Stromal cell of bone marrow (primary cell): ENCODE data around the gene NBDY.
"Not testable (repeated sequence)": the region's sequence is repeated elsewhere in the genome, so short reads cannot be mapped to it uniquely, and the experiment has no call there.

ENCODE experiments used
- DNase-seq: peaks from one replicate; pipeline ENCODE4 v3.0.0-alpha.2; 2012; ENCODE audit warnings: low read depth

NBDY gene

DNA sequence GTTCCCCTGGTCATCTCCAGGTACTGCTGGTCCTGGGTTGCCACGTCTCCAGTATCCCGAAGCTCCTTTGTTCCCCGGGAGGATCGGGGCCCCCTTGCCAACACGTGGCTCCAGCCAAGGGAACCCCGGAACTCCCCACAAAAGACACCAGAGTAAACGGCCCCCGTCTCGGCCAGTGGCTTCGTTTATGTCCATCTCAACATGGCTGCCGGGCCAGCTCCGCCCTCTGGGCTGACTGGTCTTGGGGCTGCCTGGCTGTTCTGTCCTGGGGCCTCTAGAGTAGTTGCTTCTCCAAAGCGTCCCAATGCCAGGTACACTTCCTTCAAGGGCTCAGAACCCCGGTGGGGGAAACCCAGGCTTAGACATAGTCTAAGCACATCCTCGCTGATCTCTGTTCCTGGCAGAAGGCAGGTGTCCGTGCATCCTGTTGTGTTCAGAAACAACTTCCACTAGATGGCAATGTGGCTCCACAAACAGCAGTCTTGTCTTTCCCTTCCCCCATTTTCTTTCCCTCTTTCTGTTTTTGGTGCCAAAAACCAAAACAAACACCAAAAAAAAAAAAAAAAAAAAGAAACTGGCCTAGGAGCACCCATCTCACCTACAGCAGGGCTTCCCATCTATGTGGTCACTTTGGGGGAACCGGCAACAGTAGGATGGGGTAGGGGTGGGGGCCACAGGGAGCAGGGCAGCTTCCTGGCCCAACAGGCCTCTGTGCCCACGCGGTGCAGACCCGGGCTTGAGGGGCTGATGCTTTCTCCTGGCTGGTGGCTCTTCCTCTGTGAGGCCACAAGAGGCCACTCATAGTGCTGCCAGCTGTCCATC lies 35.3 kb downstream of the NBDY start:
- peak; percentile 68 for DNase-seq

DNA sequence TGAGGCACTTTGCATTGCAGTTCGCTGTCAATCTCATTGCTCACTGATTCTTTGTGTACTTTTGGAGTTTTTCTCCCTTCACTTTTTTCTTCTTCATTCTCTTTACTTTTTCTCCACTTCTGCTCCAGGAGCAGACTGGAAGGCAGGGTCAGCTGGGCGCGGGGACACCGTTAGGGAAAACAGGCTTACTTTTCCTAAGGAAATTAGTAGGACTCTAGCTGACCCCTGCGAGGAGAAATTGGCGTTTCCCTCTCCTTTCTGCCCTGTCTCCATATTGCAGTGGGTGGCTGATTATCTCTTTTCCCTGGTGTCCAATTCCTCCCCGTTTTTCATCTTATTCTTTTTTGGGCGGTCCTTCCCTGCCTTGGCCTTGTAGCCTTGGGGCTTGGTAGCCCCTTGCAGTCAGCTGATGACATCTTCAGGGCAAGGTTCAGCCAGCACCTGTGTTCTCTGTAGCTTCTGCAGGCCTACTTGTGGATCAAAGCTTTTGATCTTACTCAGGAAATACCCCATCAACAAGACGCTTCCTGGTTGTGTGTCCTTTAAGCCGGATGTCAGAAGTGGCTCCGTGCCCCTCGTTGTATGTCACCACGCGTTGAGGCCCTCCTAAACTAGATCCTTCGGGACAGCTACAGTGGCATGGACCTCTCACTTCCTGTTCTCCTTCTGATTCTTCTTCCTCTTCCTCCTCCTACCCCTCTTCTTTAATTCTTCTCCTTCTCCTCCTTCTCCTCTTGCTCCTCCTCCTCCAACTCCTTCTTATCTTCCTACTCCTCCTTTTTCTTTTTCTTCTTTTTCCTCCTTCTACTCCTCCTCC lies 36.1 kb downstream of the NBDY start:
- DNase-seq: no peak

DNA sequence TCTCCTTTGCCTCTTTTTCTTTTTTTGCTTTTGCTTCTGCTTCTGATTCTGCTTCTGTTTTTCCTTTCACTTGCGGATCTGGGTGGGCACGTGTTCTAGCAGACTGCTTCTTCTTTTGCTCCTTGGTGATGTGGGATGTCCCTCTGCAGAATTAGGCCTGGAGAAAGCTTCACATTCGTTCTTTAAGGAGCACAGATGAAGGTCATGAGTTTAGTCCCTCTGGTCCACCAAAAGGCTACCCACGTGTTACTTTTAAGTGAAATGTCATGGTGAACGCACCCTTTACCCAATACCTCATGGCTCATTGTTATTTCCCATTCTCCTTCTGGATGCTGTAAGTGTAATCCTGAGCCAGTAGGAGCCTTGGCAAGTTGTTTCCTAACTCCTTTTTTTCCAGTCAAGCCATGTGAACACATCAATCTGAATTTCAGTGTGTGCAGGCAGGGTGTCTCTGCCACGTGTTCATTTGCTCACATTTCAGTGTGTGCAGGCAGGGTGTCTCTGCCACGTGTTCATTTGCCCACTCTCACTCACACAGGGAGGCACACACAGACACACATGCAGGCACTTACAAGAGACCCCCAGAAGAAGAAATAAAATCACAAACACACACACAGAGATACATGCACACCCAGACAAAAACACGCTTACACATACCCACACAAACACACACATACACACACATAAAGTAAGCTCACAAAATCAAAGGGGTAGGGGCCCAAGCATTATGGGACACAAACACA lies 36.9 kb downstream of the NBDY start:
- no peak for DNase-seq

DNA sequence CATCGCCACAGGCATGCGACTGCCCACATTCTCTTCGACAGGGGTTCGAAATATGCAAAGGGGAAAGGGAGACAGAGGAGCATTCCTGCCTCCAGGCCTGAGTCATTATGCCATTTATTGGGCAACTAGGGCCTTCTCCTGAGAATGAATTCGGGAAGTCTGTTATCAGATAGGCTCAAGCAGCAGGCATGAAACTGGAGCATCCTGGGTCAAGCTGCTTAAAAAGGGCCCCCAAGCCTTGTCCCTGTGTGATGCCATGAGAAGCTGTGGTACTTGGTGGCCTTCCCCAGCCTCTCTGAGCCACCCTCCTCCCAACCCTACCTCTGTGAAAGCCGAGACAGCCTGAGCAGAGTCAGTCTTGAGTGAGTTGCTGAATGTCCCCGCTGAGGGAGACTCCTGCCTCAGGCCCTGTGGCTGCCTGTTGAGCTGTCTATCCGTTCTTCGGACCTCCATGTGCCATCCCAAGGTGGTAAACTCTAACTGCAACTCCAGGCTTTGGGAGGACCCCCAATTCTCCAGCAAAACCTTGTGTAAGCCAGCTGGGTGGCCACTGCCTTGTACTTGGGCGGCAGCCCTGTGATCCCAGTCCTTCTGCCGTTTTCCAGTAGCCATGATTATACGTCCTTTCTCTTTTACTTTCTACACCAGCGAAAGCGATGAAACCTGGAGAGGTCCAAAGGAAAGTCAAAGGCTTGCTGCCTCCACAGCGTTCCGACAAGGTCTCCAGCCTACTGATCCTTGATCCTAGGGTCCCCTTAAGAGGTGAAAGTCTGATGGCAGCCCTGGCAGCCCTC lies 37.7 kb downstream of the NBDY start:
- DNase-seq: no peak

DNA sequence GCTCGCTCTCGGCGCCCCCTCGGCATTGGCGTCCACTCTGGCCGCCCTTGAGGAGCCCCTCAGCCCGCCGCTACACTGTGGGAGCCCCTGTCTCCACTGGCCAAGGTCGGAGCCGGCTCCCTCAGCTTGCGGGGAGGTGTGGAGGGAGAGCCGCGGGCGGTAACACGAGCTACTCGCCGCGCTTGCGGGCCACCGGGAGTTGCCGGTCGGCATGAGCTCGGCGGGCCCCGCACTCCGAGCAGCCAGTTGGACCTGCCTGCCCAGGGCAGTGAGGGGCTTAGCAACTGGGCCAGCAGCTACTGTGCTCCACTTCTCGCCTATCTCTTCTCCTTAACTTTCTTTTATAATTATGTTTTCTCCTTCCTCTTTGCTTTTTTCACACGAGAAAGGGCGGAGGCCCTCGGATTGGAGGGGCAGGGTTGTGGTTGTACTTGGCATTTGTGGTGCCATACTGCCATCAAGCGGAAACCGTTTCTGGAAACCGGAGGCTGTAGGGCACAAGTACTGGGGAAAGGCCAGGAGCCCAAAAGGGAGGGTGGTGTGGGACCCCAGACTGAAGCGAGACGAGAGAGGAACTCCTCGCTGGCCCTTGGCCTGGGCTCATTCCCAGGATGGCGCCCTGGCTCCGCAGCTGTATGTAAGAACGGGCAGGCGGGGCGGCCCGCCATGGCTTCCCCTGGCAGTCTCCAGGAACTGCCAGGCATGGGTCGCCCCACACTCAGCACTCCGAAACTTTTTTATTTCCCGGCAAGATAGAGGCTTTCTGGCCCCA lies 38.5 kb downstream of the NBDY start:
- not testable (repeated sequence) for DNase-seq

DNA sequence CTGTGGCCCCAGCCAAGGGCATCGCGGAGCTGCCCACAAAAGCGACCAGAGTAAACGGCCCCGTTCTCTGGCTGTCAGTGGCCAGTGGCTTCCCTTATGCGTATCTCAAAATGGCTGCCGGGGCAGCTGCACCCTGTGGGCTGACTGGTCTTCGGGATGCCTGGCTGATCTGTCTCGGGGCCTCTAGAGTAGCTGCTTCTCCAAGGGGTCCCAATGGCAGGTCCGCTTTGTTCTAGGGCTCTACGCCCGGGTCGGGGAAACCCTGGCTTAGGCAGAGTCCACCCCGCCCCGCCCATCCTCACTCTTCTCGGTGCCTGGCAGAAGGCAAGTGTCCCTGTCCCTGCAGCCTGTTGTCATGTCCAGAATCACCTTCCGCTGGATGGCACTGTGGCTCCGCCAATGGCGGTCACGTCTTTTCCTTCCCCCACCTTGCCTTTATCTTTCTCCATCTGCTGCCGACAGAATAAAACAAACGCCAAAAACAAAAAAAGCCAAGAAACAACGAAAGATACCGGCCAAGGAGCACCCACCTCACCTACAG lies 39.1 kb downstream of the NBDY start:
- DNase-seq: not testable (repeated sequence)

DNA sequence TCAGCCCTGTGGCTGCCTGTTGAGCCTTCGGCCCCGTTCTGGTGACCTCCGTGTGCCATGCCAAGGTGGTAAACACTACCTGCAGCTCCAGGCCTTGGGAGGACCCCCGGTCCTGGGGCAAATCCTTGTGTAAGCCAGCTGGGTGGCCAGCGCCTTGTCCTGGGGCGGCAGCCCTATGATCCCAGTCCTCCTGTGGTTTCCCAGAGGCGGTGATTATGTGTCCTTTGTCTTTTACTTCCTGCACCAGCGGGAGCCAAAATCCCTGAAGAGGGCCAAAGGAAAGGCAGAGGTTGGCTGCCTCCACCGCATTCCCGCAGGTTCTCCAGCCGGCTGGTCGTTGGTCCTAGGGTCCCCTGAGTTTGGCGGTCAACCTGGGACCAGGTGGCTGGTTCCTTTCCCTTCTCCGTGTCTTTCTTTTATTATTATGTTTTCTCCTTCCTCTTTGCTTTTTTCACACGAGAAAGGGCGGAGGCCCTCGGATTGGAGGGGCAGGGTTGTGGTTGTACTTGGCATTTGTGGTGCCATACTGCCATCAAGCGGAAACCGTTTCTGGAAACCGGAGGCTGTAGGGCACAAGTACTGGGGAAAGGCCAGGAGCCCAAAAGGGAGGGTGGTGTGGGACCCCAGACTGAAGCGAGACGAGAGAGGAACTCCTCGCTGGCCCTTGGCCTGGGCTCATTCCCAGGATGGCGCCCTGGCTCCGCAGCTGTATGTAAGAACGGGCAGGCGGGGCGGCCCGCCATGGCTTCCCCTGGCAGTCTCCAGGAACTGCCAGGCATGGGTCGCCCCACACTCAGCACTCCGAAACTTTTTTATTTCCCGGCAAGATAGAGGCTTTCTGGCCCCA lies 43.9 kb downstream of the NBDY start:
- not testable (repeated sequence) for DNase-seq

DNA sequence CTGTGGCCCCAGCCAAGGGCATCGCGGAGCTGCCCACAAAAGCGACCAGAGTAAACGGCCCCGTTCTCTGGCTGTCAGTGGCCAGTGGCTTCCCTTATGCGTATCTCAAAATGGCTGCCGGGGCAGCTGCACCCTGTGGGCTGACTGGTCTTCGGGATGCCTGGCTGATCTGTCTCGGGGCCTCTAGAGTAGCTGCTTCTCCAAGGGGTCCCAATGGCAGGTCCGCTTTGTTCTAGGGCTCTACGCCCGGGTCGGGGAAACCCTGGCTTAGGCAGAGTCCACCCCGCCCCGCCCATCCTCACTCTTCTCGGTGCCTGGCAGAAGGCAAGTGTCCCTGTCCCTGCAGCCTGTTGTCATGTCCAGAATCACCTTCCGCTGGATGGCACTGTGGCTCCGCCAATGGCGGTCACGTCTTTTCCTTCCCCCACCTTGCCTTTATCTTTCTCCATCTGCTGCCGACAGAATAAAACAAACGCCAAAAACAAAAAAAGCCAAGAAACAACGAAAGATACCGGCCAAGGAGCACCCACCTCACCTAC lies 44.5 kb downstream of the NBDY start:
- not testable (repeated sequence) for DNase-seq

DNA sequence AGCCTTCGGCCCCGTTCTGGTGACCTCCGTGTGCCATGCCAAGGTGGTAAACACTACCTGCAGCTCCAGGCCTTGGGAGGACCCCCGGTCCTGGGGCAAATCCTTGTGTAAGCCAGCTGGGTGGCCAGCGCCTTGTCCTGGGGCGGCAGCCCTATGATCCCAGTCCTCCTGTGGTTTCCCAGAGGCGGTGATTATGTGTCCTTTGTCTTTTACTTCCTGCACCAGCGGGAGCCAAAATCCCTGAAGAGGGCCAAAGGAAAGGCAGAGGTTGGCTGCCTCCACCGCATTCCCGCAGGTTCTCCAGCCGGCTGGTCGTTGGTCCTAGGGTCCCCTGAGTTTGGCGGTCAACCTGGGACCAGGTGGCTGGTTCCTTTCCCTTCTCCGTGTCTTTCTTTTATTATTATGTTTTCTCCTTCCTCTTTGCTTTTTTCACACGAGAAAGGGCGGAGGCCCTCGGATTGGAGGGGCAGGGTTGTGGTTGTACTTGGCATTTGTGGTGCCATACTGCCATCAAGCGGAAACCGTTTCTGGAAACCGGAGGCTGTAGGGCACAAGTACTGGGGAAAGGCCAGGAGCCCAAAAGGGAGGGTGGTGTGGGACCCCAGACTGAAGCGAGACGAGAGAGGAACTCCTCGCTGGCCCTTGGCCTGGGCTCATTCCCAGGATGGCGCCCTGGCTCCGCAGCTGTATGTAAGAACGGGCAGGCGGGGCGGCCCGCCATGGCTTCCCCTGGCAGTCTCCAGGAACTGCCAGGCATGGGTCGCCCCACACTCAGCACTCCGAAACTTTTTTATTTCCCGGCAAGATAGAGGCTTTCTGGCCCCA lies 49.3 kb downstream of the NBDY start:
- not testable (repeated sequence) for DNase-seq

DNA sequence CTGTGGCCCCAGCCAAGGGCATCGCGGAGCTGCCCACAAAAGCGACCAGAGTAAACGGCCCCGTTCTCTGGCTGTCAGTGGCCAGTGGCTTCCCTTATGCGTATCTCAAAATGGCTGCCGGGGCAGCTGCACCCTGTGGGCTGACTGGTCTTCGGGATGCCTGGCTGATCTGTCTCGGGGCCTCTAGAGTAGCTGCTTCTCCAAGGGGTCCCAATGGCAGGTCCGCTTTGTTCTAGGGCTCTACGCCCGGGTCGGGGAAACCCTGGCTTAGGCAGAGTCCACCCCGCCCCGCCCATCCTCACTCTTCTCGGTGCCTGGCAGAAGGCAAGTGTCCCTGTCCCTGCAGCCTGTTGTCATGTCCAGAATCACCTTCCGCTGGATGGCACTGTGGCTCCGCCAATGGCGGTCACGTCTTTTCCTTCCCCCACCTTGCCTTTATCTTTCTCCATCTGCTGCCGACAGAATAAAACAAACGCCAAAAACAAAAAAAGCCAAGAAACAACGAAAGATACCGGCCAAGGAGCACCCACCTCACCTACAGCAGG lies 50.0 kb downstream of the NBDY start:
- not testable (repeated sequence) for DNase-seq

DNA sequence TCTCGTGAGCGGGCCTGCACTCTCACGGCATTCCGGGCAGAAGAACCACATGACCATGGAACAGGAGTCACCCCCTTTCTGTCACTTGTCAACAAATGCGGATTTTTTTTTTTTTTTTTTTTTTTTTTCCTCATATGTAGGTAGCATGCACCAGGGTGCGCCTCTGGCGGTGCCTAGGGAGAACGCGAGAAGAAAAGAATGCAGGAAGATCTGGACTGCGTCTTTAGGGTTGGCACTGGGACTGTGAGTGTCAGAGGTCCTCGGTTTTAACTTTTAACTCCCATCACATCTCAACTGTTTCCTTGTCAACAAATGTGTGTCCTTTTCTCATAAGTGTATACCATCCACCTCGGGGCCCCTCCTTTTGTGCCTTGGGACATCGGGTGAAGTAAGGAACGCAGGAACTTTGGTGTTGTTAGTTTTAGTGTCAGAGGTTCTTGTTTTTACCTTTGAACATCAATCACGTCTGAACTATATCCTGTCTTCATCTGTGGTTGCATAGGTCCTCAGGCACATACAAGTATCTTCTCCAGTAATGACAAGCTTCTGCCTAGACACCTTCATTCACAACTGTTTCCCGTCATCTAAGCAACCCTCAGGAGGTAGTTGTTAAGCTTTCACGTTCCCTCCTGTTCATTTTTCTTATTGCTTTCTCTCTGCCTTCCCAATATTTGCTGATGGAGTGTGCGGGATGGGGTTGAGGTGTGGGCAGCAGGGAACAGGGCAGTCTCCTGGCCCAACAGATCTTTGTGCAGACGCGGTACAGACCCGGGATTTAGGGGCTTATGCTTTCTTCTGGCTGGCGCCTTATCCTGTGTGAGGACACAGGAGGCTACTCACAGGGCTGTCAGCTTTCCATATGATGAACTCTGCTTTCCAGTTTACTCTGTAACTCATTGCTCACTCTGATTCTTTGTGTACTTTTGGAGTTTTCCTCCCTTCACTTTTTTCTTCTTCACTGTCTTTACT lies 51.9 kb downstream of the NBDY start:
- DNase-seq: not testable (repeated sequence)

DNA sequence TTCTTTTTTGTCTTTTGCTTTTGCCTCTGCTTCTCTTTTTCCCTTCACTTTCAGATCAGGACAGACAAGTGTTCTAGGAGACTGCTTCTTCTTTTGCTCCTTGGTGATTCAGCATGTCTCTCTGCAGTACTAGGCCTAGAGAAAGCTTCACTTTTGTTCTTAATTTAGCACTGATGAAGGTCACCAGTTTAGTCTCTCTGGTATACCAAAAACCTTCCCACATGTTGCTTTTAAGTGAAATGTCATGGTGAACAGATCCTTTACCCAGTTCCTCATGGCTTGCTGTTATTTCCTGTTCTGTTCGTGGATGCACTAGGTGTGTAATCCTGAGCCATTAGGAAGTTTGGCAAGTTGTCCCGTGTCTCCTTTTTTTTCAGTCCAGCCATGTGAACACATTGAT lies 53.3 kb downstream of the NBDY start:
- no peak for DNase-seq

DNA sequence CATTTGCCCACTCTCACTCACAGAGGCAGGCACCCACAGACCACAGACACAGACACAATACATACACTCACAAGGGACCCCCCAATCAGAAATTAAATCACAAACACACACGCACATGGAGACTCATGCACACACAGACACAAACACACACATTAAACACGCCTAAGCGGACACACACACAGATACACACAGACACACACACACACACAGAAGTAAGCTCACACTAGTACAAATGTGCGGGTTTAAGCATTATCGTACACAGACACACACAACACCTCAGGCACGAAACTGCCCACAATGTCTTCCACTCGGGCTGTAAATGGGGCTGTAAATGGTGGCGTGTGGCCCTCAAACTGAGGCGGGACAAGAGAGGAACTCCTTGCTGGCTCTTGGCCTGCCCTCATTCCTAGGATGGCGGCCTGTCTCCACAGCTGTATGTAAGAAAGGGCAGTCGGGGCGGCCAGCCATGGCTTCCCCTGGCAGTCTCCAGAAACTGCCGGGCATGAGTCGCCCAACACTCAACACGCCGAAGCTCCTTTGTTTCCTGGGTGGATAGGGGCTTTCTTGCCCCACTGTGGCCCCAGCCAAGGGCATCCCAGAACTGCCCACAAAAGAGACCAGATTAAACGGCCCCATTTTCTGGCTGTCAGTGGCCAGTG lies 53.9 kb downstream of the NBDY start:
- no peak for DNase-seq

DNA sequence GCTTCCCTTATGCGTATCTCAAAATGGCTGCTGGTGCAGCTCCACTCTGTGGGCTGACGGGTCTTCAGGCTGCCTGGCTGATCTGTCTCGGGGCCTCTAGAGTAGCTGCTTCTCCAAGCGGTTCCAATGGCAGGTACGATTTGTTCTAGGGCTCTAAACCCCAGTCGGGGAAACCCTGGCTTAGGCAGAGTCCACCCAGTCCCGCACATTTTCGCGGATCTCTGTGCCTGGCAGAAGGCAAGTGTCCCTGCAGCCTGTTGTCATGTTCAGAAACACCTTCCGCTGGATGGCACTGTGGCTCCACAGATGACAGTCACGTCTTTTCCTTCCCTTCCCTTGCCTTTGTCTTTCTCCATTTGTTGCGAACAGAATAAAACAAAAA lies 54.4 kb downstream of the NBDY start:
- peak; percentile 40 for DNase-seq

DNA sequence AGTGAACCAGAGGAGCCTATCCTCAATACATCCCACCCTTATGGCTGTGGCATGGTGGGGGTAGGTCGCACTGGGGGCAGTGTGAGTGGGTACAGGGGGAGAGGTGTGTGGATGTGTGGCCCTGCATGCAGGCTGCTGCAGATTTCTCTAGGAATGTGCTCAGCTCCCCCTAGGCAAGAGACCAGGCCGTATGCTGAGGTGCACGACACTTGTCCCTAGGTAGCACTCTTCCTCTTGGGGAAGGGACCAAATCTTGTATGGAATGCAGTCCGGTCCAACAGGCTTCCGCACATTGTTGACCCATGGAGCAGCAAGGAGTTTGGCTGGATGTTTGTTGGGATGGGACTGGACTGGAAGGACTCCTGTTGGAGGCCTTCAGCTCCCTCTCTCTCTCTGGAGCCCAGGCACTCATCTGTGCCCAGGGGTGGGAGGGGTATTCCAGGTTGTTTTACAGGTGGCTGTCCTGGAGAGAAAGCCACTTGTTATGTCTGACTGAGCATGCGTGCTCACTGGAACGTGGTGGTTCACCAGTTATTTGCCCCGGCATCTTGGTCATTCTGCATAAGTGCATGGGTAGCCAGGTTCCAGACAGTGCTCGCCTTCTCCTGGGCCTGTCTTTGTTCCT lies 55.1 kb downstream of the NBDY start:
- DNase-seq: no peak

DNA sequence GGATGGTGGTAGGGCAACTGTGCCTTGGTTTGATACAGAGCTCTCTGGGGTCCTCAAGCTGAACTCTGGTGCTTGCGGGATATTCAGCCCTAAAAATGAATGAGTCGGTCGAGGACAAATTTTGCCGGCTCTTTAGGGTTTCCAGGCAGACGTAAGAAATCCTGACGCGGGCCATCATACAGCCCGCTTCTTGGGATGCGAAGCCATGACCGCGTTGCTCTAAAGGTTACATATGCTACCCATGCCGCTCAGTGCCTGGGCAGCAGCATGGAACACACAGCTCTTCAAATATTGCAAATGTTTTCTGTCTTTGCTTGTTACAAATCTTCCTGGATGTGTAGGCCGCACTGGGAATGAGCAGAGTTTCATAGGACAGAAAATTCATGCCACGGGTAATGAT lies 55.6 kb downstream of the NBDY start:
- DNase-seq: no peak
